MCF 10A (cell line): ENCODE results near the gene CFAP77. TPM values are rescaled to one million over a fixed set of nuclear protein-coding genes. Genes with fewer than 3 reads are reported as not detected.

ENCODE experiments used
- BruUV-seq: library from RNA; stranded (reverse); fragments of 400-500 nt; replicated peaks from 2 replicates; lab custom pipeline; 2021; lab: Mats Ljungman, UMichigan
- CTCF ChIA-PET: fragments of 300-600 bp; sonication (Branson Sonifier 250); formaldehyde crosslinking; extraction: SDS; loops from one replicate; lab custom pipeline; 2021; ENCODE audit warnings: antibody characterized with exemption, inconsistent platforms; lab: Yijun Ruan, JAX
- POLR2A ChIA-PET: fragments of 300-600, 350-650 bp; sonication (Branson Sonifier 250); formaldehyde crosslinking; extraction: SDS; loops from one replicate; lab custom pipeline; 2020; ENCODE audit warnings: antibody characterized with exemption, inconsistent platforms; lab: Yijun Ruan, JAX
- DNase-seq: peaks from one replicate; pipeline ENCODE4 v3.0.0-alpha.2; 2018; ENCODE audit not compliant: unreplicated experiment
- H3K27ac Mint-ChIP-seq: one replicate; pipeline ENCODE4 v1.8.0; 2022; ENCODE audit warnings: mild to moderate bottlenecking, low read depth, mixed read lengths; ENCODE audit not compliant: unreplicated experiment
- H3K27me3 Mint-ChIP-seq: one replicate; pipeline ENCODE4 v1.8.0; 2022; ENCODE audit warnings: mixed read lengths; ENCODE audit not compliant: insufficient read depth, unreplicated experiment
- H3K36me3 Mint-ChIP-seq: one replicate; pipeline ENCODE4 v1.8.0; 2022; ENCODE audit warnings: mild to moderate bottlenecking, moderate library complexity, mixed read lengths; ENCODE audit not compliant: insufficient read depth, unreplicated experiment
- H3K4me1 Mint-ChIP-seq: one replicate; pipeline ENCODE4 v1.8.0; 2022; ENCODE audit warnings: mixed read lengths; ENCODE audit not compliant: insufficient read depth, unreplicated experiment
- H3K4me3 Mint-ChIP-seq: one replicate; pipeline ENCODE4 v1.8.0; 2022; ENCODE audit warnings: mild to moderate bottlenecking, moderate library complexity, mixed read lengths; ENCODE audit not compliant: unreplicated experiment
- H3K9me3 Mint-ChIP-seq: one replicate; pipeline ENCODE4 v1.8.0; 2022; ENCODE audit warnings: mixed read lengths; ENCODE audit not compliant: unreplicated experiment
- intact Hi-C: fragments of 100-400 bp; cut with micrococcal nuclease; formaldehyde crosslinking; loops from 2 replicates; pipeline ENCODE4 v1.14.1; 2022
- total RNA-seq: library from RNA; stranded (reverse); gene quantifications from 2 replicates; pipeline ENCODE4 v1.2.3, GENCODE V29; 2022
- TF ChIP-seq, protein P1 (sequence below): fragments of 200-600 bp; IDR thresholded peaks from one replicate; pipeline ENCODE4 v1.8.0; 2022; ENCODE audit warnings: antibody characterized with exemption, mild to moderate bottlenecking; ENCODE audit not compliant: unreplicated experiment

Gene CFAP77
- total RNA-seq, 1 experiment from 2014 or later: not detected

DNA sequence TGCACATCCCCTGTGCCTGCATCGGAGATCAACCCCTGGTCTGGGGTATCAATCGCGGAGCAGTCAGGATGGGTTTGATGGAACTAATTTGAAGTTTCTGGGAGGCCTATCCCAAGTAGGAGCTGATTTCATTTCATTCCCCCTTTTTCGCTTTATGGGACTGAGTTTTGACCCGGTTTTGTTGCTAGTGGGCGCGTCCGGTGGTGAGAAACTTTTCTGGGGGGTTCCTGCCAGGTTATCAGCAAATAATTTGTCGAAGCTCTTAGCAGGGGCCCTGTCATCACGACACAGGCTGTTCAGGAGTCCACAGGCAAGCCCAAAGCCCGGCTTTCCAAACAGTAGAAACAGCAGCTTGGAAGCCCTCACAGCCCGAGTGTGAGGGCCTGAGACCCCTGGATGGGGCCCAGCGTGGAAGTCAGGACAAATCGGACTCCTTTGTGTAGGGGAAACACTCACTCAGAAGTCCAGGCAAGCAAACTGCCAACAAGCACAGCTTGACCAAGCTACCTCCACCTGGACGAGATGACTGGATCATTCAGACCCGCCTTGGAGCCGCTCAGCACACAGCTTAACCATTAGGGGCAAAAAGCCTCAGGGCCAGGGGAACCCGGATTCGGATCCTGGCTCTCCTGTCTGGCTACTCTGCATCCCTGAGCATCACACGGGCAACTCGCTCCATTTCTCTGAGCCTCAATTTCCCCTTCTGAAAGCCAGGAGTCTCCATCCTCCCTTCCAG is 108.0 kb downstream of the CFAP77 start:
- POLR2A ChIA-PET: no interaction called here
- Mint-ChIP-seq H3K4me3 (no peak overlapping the region), H3K4me1 (no peaks in the 10 kb centered on the region), H3K27me3 (peaks cover 40% of the 10 kb centered on the region), H3K36me3 (no peaks in the 10 kb centered on the region), H3K27ac (no peak overlapping the region), H3K9me3 (no peaks in the 10 kb centered on the region)
- no peak for DNase-seq
- BruUV-seq: no TSS peak
- intact Hi-C loops: no loop called here
- TF ChIP-seq, protein P1, sequence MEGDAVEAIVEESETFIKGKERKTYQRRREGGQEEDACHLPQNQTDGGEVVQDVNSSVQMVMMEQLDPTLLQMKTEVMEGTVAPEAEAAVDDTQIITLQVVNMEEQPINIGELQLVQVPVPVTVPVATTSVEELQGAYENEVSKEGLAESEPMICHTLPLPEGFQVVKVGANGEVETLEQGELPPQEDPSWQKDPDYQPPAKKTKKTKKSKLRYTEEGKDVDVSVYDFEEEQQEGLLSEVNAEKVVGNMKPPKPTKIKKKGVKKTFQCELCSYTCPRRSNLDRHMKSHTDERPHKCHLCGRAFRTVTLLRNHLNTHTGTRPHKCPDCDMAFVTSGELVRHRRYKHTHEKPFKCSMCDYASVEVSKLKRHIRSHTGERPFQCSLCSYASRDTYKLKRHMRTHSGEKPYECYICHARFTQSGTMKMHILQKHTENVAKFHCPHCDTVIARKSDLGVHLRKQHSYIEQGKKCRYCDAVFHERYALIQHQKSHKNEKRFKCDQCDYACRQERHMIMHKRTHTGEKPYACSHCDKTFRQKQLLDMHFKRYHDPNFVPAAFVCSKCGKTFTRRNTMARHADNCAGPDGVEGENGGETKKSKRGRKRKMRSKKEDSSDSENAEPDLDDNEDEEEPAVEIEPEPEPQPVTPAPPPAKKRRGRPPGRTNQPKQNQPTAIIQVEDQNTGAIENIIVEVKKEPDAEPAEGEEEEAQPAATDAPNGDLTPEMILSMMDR: no peak
- CTCF ChIA-PET: interaction anchor here (1.1 to 3.3 kb wide), 2 partner anchors 11 to 384 kb away, joined by 3 to 16 read pairs; no protein-coding TSS in a partner anchor

DNA sequence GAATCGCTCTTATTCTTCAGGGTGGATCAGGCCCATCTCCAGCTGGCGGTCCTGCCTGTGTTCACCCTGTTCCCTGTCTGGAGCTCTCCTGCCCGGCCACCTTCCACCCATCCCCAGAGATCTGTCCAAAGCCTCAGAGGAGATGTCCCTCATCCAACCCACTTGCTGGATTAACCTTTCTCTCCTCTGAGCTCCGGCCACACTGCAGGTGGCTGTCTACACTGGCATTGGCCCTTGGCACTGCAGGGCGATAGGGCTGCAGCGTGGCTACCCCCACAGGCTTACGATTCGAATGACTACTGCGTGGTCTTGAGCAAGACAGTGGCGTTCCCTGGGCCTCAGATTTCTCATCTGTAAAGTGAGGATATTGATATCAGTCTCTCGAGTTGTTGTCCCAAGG is 108.6 kb downstream of the CFAP77 start:
- ChIA-PET CTCF (interaction anchor here (0.6 to 3.3 kb wide), 3 partner anchors 11 to 383 kb away, joined by 3 to 16 read pairs (median 3); no protein-coding TSS in a partner anchor), POLR2A (no interaction called here)
- peaks cover 34% of the 10 kb centered on the region for H3K27me3 Mint-ChIP-seq
- H3K27ac Mint-ChIP-seq: no peak overlapping the region
- no peaks in the 10 kb centered on the region for H3K36me3 Mint-ChIP-seq
- H3K9me3 Mint-ChIP-seq: no peaks in the 10 kb centered on the region
- BruUV-seq: no TSS peak
- H3K4me3 Mint-ChIP-seq: no peak overlapping the region
- intact Hi-C loops: no loop called here
- TF ChIP-seq, protein P1: no peak
- no peak for DNase-seq
- H3K4me1 Mint-ChIP-seq: no peaks in the 10 kb centered on the region

DNA sequence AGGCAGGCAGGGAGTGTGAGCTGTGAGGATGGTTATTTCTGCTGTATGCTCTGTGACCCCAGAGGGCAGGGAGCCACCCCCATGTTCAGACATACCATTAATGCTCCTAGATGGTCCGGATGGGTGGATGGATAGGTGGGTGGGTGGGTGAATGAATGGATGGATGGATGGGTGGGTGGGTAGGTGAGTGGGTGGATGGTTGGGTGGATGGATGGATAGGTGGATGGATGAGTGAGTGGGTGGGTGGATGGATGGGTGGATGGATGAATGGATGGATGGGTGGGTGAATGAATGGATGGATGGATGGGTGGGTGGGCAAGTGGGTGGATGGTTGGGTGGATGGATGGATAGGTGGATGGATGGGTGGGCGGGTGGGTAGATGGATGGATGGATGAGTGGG is 109.0 kb downstream of the CFAP77 start:
- Mint-ChIP-seq H3K27ac (no peak overlapping the region), H3K27me3 (peaks cover 30% of the 10 kb centered on the region), H3K36me3 (no peaks in the 10 kb centered on the region), H3K9me3 (no peaks in the 10 kb centered on the region), H3K4me1 (no peaks in the 10 kb centered on the region), H3K4me3 (no peak overlapping the region)
- TF ChIP-seq, protein P1: no peak
- intact Hi-C loops: no loop called here
- POLR2A ChIA-PET: no interaction called here
- DNase-seq: no peak
- CTCF ChIA-PET: interaction anchor here (0.6 to 3.3 kb wide), 3 partner anchors 12 to 383 kb away, joined by 3 to 16 read pairs (median 3); no protein-coding TSS in a partner anchor
- BruUV-seq: no TSS peak

DNA sequence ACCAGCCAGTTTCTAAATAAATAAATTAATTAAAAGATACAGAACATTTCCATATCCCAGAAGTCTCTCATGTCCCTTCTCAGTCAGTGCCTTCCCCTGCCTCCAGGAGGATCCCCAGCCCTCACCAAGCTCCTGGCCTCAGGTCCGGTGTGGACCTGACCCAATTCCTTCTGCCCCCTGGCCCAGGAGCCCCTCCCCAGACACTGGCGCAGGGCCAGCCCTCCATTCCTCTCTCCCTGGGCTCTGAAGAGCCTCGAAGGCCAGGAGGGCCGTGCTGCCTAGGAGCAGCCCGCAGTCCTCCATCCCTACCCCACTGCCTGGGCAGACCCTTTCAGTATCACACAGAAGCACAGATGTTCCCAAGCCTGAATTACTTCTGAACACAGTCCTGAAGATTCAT is 110.6 kb downstream of the CFAP77 start:
- BruUV-seq: no TSS peak
- H3K4me3 Mint-ChIP-seq: no peak overlapping the region
- CTCF ChIA-PET: interaction anchor here (1.7 kb wide), 1 partner anchor 12 kb away, joined by 8 read pairs; no protein-coding TSS in a partner anchor
- POLR2A ChIA-PET: no interaction called here
- H3K4me1 Mint-ChIP-seq: no peaks in the 10 kb centered on the region
- intact Hi-C loops: no loop called here
- H3K27me3 Mint-ChIP-seq: peaks cover 31% of the 10 kb centered on the region
- DNase-seq: no peak
- H3K36me3 Mint-ChIP-seq: no peaks in the 10 kb centered on the region
- TF ChIP-seq, protein P1: no peak
- H3K27ac Mint-ChIP-seq: no peak overlapping the region
- H3K9me3 Mint-ChIP-seq: no peaks in the 10 kb centered on the region
